ENCODE measurements around the gene OR2T4. TPM values are rescaled to one million over a fixed set of nuclear protein-coding genes. Genes with fewer than 3 reads are reported as not detected.

The OR2T4 gene
- total RNA-seq, 2 experiments from 2014 or later = not detected

DNA sequence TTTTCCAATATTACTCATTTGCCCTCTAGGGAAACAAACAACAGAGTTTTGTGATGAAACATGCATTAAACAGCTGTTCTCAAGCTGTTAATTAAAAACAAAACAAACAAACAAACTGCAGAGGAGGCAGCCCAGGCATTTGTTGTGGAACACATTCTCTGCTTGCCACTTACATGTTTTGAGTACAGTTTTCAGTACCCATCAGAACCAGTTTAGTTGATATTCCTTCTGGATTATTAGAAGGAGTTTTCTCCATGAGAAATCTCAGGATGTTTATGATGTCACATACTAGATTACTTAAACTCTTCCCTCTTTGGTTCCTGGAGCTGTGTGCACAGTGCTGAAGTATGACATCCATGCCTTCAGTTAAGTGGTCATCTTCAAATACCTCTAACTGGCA is 14.0 kb downstream of the OR2T4 start, which contains the start of gene OR2T6:
Gene OR2T6 (plus strand): TSS at position 301 of the 400 bp plus-strand sequence. CDS start 11,863 bp downstream, outside the sequence.
- BruUV-seq (replicated peaks) = no TSS peak
- intact Hi-C loops (cut with micrococcal nuclease; ENCODE audit: unreplicated experiment) = no loop called here
- CTCF ChIA-PET (ENCODE audit: unreplicated experiment) = no interaction called here

GRCh38 chr1:248376916-248377315 is 15.5 kb downstream of the OR2T4 start:
- ChIA-PET CTCF (ENCODE audit: unreplicated experiment) (no interaction called here), POLR2A (interaction anchor here (1.0 kb wide), 1 partner anchor 12 kb away, joined by 4 read pairs; no protein-coding TSS in a partner anchor)
- Histone ChIP-seq H3K79me2 (ENCODE audit: insufficient read depth, low read depth, low read length) (no peaks in the 10 kb centered on the region), H3K9me3 (ENCODE audit: low read length) (no peaks in the 10 kb centered on the region), H3K27ac (ENCODE audit: low read depth, low read length, poor library complexity, severe bottlenecking) (no peak overlapping the region), H2AFZ (ENCODE audit: low read length) (no peak overlapping the region), H3K4me2 (ENCODE audit: low read length) (no peak overlapping the region), H3K4me1 (ENCODE audit: insufficient read depth, low read length, poor library complexity, severe bottlenecking) (no peaks in the 10 kb centered on the region), H3K36me3 (ENCODE audit: insufficient read depth, low read length) (no peaks in the 10 kb centered on the region), H3K4me3 (ENCODE audit: low read depth, low read length, poor library complexity, severe bottlenecking) (no peak overlapping the region), H3K9me2 (ENCODE audit: insufficient read depth, low read length) (no peaks in the 10 kb centered on the region), H4K20me1 (ENCODE audit: insufficient read depth, low read length) (no peaks in the 10 kb centered on the region)
- no TSS peak for BruUV-seq (replicated peaks)
- TF ChIP-seq, protein P1, sequence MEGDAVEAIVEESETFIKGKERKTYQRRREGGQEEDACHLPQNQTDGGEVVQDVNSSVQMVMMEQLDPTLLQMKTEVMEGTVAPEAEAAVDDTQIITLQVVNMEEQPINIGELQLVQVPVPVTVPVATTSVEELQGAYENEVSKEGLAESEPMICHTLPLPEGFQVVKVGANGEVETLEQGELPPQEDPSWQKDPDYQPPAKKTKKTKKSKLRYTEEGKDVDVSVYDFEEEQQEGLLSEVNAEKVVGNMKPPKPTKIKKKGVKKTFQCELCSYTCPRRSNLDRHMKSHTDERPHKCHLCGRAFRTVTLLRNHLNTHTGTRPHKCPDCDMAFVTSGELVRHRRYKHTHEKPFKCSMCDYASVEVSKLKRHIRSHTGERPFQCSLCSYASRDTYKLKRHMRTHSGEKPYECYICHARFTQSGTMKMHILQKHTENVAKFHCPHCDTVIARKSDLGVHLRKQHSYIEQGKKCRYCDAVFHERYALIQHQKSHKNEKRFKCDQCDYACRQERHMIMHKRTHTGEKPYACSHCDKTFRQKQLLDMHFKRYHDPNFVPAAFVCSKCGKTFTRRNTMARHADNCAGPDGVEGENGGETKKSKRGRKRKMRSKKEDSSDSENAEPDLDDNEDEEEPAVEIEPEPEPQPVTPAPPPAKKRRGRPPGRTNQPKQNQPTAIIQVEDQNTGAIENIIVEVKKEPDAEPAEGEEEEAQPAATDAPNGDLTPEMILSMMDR (conservative IDR thresholded peaks at IDR 0.05; ENCODE audit: low read length) = no peak
- TF ChIP-seq EZH2phosphoT487 (IDR thresholded peaks at IDR 0.05; ENCODE audit: borderline replicate concordance, low read depth, low read length) = no peak
- intact Hi-C loops (cut with micrococcal nuclease; ENCODE audit: unreplicated experiment) = no loop called here
- no peak for DNase-seq (ENCODE audit: low spot score)

More for the DNA sequence above, 14.0 kb downstream of the OR2T4 start, which contains the start of gene OR2T6:
- Histone ChIP-seq H3K9me2 (ENCODE audit: insufficient read depth, low read length) (no peaks in the 10 kb centered on the region), H3K9me3 (ENCODE audit: low read length) (no peaks in the 10 kb centered on the region), H3K79me2 (ENCODE audit: insufficient read depth, low read depth, low read length) (no peaks in the 10 kb centered on the region), H3K36me3 (ENCODE audit: insufficient read depth, low read length) (no peaks in the 10 kb centered on the region), H3K4me3 (ENCODE audit: low read depth, low read length, poor library complexity, severe bottlenecking) (no peak within 1 kb of the TSS), H3K4me2 (ENCODE audit: low read length) (no peak within 1 kb of the TSS), H4K20me1 (ENCODE audit: insufficient read depth, low read length) (no peaks in the 10 kb centered on the region), H2AFZ (ENCODE audit: low read length) (no peak within 1 kb of the TSS), H3K4me1 (ENCODE audit: insufficient read depth, low read length, poor library complexity, severe bottlenecking) (no peaks in the 10 kb centered on the region), H3K27ac (ENCODE audit: low read depth, low read length, poor library complexity, severe bottlenecking) (no peak within 1 kb of the TSS)
- TF ChIP-seq, protein P1 (conservative IDR thresholded peaks at IDR 0.05; ENCODE audit: low read length) = no peak
- no peak for TF ChIP-seq EZH2phosphoT487 (IDR thresholded peaks at IDR 0.05; ENCODE audit: borderline replicate concordance, low read depth, low read length)
- no peak for DNase-seq (ENCODE audit: low spot score)
- POLR2A ChIA-PET = no interaction called here

- ChIA-PET POLR2A (no interaction called here), CTCF (ENCODE audit: unreplicated experiment) (no interaction called here)
- intact Hi-C loops (cut with micrococcal nuclease; ENCODE audit: unreplicated experiment) = no loop called here
Measured at GRCh38 chr1:248380854-248381253, 19.4 kb downstream of the OR2T4 start.

More at GRCh38 chr1:248380854-248381253, 19.4 kb downstream of the OR2T4 start:
- H3K79me2 ChIP-seq (ENCODE audit: insufficient read depth, low read depth, low read length) = no peaks in the 10 kb centered on the region
- DNase-seq (ENCODE audit: low spot score) = no peak
- H4K20me1 ChIP-seq (ENCODE audit: insufficient read depth, low read length) = no peaks in the 10 kb centered on the region
- H3K9me3 ChIP-seq (ENCODE audit: low read length) = no peaks in the 10 kb centered on the region
- no peak overlapping the region for H3K4me2 ChIP-seq (ENCODE audit: low read length)
- no peak overlapping the region for H3K4me3 ChIP-seq (ENCODE audit: low read depth, low read length, poor library complexity, severe bottlenecking)
- BruUV-seq (replicated peaks) = no TSS peak
- no peak for TF ChIP-seq EZH2phosphoT487 (IDR thresholded peaks at IDR 0.05; ENCODE audit: borderline replicate concordance, low read depth, low read length)
- TF ChIP-seq, protein P1 (conservative IDR thresholded peaks at IDR 0.05; ENCODE audit: low read length) = no peak
- no peaks in the 10 kb centered on the region for H3K36me3 ChIP-seq (ENCODE audit: insufficient read depth, low read length)
- H3K27ac ChIP-seq (ENCODE audit: low read depth, low read length, poor library complexity, severe bottlenecking) = no peak overlapping the region
- H3K4me1 ChIP-seq (ENCODE audit: insufficient read depth, low read length, poor library complexity, severe bottlenecking) = no peaks in the 10 kb centered on the region
- no peaks in the 10 kb centered on the region for H3K9me2 ChIP-seq (ENCODE audit: insufficient read depth, low read length)
- no peak overlapping the region for H2AFZ ChIP-seq (ENCODE audit: low read length)

Data from OCI-LY7 (cell line).